Activated CD4-positive, alpha-beta T cell treated with anti-CD3 and anti-CD28 coated beads, Interleukin-2, Interleukin-4, amounts not matched to agents 100 ng/mL and 50 ng/mL, durations not matched to agents 16 hours and 8 hours (primary cell): ENCODE results near the gene MED9.
"Not testable (repeated sequence)": the region's sequence is repeated elsewhere in the genome, so short reads cannot be mapped to it uniquely, and the experiment has no call there.

Experiments used
- DNase-seq: peaks from one replicate; pipeline ENCODE4 v3.0.0-alpha.2; 2020; ENCODE audit warnings: low spot score

Gene MED9, protein sequence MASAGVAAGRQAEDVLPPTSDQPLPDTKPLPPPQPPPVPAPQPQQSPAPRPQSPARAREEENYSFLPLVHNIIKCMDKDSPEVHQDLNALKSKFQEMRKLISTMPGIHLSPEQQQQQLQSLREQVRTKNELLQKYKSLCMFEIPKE

DNA sequence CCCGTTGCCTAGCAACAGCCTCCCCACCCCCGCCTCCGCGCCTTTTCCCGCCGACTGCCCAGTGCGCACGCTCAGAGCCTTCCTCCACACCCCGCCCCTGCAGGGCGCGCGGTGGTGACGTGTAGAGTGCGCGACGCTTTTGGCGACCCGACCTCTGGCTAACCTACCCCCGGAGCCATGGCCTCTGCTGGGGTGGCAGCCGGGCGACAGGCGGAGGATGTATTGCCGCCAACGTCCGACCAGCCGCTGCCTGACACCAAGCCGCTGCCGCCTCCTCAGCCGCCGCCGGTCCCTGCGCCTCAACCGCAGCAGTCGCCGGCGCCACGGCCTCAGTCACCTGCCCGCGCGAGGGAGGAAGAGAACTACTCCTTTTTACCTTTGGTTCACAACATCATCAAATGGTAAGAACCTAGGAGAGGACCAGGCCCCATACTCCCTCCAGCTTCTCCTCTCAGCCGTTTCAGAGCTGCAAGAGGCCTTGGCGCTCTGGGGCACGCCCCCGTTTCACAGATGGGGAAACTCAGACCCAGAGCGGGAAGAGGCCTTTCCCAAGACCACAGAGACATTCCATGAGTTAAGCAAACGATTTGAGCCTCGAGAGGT lies at the start of gene MED9:
MED9 (plus strand) TSS at position 136 of the 603 bp plus-strand sequence; CDS start at position 178, 42 bp downstream.
- DNase-seq, result peak; percentile 95

DNA sequence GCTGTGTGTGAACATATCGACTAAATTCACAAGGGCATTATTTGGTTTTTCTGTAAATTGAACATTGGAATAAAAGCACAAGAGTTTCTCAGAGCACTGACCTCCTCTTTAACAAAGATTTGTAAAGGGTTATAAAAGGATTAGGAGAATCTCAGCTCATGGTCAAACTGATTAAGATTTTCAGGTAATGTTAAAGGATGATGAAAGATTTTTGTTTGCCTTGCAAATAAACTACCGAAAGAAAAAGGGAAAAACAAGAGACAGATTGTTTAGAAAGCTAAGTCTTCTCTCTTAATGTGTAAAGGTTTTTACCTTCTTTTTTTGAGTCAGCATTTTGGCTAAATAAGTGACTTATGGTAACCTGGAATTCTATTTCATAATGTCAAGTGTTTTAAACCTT lies 47.6 kb upstream of the MED9 start:
- no peak for DNase-seq

DNA sequence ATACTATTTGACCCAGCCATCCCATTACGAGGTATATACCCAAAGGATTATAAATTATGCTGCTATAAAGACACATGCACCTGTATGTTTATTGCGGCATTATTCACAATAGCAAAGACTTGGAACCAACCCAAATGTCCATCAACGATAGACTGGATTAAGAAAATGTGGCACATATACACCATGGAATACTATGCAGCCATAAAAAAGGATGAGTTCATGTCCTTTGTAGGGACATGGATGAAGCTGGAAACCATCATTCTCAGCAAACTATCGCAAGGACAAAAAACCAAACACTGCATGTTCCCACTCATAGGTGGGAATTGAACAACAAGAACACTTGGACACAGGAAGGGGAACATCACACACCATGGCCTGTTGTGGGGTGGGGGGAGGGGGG lies 45.9 kb upstream of the MED9 start:
- DNase-seq, result not testable (repeated sequence)

DNA sequence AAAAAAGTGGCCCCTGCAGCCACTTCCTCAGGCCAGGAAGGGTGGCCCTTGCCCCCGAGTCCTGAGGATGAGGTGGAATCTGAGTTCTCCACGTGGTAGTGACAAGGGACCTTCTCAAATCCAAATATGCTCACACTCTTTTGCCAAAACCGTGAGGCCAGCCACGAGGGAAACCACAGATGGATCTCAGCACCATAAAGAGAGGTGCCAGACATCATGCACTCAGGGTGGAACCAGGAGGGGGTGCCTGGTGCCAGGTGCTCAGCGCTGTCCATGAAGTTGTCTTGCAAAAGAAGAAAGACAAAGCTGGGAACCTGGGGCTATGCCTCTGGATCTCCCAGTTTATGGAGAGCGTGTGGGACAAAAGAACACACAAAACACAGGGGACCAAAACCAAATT lies 45.2 kb upstream of the MED9 start:
- no peak for DNase-seq

DNA sequence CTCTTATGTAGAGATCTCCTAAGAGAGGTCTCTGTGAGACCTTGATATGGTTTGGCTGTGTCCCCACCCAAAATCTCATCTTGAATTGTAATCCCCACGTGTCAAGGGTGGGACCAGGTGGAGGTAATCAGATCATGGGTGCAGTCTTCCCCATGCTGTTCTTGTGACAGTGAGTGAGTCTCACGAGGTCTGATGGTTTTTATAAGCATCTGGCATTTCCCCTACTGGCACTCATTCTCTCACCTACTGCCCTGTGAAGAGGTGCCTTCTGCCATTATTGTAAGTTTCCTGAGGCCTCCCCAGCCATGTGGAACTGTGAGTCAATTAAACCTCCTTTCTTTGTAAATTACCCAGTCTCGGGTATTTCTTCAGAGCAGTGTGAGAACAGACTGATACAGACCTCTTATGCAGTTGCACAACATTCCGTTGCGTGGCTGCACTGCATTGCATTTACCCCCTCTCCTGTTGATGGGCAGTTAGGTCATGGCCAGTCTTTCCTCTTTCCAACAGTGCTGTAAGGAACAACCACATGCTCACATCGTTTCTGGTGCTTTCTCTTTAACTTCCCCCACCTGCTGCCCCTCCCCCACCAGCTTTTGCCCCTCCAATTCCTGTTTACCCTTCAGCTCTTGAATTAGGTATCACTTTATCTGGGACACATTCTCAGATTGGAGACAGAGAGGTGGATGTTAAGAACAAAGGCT lies 43.6 kb upstream of the MED9 start:
- no peak for DNase-seq

DNA sequence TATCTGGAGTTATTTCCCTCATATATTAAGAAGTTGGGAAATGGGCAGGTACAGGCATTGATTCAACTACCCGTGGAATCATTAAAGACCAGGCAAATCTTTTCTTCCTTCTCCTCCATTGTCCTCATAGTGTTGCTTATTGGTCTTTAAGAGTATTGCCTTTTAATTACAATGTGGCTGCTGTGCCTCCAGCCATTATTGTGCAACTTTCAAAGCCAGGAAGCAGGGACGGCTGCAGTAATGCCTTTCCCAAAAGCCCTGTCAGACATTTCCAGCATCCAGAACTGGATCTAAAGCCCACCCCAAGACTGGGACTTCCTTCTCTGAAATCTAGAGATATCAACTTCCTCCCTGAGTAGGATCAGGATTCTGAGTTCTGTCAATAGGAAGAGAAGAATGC lies 42.3 kb upstream of the MED9 start:
- DNase-seq, result no peak

DNA sequence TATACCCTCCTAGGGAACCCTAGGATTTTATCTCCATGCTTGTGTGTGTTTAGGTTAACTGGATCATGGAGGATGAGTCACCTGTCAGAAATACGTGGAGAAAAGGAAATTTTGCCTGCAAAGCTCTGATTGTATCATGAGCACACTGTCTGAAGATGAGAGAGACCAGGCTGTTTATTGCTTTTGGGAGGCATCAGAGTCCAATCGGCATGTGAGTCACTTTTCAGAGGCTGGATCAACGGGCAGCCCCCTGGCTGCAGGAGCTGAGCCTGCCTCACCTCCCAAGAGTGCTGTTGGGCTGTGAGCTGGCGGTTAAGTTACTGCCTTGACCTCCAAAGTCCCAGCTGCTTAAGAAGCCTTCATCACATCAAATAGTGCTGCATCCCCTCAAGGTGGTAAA lies 41.5 kb upstream of the MED9 start:
- no peak for DNase-seq

DNA sequence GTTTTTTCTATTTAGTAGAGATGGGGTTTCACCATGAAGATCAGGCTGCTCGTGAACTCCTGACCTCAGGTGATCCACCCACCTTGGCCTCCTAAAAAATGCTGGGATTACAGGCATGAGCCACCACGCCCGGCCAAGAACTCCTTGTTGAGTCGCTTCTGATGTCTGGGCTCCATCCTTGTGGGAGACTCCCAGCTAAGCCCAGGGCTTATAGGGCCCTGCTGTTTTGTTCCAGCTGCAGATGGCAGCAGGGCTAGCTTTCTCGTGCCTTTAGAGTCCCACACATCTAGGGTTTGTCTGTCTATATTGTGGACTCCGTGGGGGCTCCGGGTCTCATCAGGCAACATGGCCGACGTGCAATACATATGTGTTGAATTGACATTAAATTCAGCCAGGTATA lies 39.3 kb upstream of the MED9 start:
- no peak for DNase-seq

DNA sequence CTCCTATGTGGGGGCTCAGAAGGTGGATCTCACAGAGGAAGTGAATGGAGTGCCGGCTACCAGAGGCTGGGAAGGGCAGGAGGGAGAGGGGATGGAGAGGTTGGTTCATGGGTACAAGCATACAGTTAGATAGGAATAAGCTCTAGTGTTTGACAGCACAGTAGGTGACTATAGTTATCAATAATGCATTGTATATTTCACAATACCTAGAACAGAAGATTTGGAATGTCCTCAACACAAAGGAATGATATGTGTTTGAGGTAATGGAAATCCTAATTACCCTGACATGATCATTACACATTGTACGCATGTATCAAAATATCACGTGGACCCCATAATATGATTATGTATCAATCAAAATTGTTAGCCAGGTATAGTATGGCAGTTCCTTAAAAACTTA lies 38.9 kb upstream of the MED9 start:
- DNase-seq, result no peak

DNA sequence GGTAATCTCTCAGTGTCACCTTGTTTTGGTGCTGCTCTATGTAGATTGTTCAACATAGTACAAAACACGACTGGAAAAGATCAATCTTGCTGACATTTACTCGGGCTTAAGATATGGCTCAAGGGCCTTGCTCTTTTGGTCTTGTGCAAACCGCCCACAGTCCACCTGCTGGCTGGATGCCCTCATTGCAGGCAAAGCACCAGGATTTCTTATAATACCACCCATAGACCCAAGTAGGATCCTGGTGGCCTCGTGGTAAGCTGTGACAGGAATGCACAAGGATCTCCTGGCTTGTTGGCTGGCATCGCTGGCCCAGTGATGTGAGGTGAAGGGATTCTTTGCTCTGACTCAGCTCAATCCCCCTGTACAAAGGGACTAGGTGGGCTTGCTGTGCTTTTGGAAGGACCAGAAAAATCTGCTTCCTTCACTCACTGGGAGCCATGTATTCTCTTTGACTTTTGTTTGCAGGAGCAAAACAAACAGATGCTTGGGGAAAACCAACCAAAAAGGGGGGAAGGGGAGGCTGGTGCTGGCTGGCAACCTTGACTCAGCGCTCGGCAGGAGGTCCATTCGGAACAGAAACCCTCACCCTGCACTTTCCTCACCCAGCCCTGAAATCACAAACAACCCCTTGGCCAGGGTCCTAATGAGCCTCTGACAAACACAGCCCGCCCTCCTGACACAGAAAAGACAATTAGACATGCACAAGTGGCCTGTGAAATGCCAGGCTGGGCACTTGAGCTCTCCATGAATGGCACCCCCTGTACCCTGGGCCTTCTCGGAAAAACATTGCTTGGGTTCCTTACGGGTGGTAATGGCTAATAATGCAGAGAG lies 36.6 kb upstream of the MED9 start:
- peak; percentile 75 for DNase-seq

DNA sequence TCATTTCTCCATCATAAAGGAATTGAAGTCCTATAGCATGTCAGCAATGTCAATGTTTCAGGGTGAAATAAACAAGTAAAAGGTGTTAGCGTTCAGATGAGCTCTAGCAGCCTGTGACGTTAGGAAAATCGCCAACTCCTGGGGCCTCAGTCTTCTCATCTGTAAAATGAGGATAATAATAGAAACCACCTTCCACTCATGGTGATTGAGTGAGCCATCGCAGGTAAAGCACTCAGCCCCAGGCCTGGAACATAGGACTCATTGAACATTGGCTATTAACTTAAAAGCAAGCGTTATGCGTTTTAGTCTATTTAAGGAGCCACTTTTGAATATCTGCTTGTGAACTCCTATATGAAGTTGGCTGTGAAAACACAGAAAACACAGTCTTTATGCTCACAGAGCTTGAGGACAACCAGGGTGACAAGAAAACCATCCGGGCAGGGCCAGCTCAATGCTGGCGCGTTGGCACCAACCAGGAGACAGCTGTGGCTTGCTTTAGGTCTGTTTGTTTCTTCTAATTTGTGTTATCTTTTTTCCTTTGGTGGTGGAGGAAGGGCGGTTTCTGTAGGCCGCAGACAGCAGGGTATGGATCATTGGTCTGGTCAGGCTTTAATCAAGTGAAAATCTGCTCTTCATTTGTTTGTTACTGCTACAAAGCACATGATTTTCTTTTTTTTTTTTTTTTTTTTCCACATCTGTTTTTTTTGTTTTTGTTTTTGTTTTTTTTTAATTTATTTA lies 35.7 kb upstream of the MED9 start:
- DNase-seq, result no peak

DNA sequence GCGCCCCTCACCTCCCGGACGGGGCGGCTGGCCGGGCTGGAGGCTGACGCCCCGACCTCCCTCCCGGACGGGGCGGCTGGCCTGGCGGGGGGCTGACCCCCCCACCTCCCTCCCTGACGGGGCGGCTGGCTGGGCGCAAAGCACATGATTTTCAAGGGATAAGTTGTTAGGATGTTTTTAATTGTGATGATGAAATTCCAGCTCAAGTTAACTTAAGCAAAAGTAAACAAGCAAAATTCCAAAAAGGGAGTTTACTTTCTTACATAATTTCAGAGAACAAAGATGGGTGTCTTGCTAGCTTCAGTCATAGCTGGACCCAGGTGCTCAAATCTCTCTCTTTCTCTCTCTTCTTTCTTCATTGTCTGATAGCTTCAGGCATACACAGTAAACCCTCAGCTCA lies 33.6 kb upstream of the MED9 start:
- no peak for DNase-seq

DNA sequence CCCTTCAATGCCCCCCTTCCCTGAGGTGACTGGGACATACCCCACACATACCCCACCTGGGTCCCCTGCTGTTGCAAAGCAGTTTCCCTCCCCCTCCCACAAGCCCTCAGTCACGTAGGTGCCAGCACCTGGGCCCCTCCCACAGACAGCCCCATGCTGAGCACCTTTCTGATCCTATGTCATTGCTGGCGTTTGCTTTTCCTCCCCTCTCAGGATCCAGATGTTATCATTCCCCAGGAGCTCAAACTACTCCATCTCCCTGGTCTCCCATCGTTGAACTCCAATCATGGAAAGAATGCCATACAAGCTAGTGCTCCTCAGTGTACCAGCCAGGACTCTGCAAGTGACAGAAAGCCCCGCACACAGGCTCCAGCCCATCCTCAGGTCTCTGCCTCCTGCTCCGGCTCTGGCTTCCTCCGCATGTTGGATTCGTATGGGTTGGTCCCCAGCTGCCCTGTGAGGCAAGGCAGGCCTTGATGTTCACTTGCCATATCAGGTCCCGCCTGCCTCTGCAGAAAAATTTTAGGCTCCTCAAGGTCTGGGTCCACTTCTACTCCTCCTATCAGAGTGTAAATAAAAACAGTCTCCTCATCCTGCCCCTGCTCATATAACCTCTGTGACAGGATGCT lies 31.4 kb upstream of the MED9 start:
- no peak for DNase-seq

DNA sequence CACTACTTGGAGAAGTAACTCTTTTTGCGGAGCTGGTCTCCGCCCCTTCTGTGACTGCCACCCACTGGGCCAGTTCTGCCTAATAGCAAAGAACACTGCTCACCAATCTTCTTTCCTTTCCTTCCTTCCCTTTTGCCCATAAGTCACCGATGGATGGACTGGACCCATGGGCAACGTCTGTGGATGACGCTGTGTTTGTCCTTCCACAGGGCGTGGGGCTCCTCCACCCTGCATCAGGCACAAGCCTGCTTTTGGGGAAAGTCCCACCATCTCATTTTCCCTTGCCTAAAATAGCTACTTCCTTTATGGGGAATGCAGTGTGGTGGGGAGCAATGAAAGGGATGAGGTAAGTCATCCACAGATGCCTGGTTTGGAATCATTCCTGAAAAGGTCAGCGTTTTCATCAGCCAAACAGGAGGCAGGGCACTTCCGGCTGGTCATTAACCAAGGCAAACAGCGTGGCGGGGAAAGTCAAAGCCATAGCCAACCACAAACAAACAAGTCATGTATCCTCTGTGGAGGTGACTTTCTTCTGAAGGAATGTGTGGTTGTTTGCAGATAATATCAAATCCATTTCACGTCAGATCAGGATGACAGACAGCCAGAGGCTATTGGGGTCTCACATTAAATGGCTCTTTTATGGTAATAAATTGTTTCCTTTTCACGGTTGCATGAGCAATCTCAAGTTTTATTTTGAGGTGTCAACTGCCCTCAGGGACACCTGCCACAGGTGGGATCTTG lies 30.7 kb upstream of the MED9 start:
- DNase-seq, result no peak

DNA sequence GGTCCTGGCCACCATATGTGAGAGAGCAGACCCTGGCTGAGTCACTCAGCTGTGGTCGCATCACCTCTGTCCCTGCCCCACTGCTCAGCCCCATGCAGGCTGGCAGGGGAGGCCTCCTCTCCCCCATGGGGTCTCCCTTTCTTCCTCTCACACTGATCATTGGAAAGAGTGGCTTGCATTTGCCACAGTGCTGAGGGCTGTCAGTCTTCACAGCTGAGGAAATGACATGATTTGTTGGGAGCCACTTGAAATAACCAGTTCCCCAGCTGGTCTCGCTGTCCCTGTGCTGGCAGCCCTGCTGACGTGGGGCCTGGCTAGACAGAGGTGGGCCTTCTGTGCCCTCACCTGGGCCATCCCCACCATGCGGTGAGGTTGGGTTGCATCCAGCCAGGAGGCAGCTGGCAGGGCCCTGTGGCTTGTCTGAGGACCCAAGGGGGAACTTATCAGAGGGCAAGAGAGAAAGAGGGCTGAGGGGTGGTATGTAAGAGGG lies 30.1 kb upstream of the MED9 start:
- no peak for DNase-seq

DNA sequence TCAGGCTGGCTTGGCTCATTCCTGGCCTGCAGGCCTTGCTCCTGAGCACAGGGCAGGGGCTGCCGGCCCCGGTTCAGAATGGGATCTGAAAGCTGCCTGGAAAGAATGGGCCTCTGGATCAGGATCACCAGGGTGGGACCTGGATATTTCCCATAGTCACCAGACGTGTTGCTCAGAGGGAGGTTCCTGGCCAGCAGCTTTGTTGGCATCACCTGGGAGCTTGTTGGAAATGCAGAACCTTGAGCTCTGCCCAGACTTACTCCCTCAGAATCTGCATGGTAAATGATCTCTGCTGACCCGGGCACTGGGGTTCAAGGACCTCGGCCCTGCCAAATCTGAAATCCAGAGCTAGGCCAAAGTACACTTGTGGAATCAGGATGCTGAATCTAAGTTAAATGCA lies 29.5 kb upstream of the MED9 start:
- no peak for DNase-seq

DNA sequence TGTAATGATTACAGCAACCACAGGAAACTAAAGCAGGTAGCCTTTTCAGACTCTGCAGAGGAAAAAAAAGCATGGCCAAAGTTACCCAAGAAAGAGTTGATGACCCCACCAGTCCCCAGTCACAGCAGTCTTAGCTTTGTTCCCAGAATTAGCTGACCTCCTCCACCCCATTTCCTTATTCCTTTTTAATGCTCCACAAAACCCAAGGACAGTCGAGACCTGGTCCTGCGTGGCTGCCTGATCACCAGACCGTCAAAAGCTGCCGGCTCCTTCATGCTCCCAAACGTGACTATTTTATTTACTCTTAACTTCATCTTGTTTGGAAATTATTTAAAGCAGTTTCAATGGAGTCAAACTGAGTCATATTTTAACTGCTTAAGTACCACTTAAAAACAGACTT lies 28.7 kb upstream of the MED9 start:
- DNase-seq, result no peak

DNA sequence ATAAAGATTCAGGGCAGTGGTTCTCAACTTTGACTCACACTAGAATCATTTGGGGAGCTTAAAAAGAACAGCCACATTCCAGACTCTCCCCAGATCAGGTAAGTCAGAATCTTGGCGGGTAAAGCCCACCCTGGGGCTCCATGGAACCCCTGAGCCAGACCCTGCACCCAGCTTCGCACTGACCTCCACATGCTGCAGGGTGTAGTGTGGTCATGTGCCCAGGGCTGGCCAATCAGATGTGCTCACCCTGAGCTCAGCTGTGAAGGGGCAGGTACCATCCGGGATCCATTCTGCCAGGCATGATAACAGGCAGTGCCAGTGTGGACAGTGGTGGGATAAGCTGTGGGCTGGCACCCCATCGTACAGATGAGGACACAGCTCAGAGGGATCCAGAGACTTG lies 28.1 kb upstream of the MED9 start:
- DNase-seq, result no peak

DNA sequence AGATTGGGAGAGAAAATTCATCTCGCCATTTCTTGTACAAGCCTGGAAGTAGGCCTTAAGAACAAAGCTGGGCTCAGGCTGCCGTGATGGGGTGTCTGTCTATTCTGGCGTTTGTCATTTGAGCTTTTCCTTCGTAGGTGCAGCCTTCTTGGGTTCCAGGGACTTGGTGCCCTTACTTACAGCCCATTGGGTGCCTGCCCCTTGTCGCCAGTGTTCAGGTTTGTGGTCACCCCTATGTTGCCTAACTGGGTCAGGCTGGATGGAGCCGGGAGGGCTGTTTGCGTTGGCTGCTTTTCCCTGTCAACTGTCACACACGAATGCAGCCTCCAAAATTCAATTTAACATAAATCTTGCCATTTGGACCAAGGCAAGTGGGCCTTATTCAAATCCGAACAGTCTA lies 23.7 kb upstream of the MED9 start:
- DNase-seq, result no peak

DNA sequence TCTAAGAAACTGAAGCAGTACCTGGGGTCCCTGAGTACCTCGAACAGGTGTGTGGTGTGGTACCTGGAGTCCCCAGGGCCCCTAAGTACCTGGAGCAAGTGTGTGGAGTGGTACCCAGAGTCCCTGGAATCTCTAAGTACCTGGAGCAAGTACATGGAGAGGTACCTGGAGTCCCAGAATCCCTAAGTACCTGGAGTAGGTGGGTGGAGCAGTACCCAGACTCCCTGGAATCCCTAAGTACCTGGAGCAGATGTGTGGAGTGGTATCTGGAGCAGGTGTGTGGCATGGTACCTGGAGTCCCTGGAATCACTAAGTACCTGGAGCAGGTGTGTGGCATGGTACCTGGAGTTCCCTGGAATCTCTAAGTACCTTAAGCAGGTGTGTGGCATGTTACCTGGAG lies 22.5 kb upstream of the MED9 start:
- DNase-seq, result no peak

DNA sequence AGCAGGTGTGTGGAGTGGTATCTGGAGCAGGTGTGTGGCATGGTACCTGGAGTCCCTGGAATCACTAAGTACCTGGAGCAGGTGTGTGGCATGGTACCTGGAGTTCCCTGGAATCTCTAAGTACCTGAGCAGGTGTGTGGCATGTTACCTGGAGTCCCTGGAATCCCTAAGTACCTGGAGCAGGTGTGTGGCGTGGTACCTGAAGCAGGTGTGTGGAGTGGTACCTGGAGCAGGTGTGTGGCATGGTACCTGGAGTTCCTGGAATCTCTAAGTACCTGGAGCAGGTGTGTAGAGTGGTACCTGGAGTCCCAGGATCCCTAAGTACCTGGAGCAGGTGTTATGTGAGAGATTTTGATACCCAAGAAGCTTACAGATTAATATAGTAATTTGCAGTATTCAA lies 22.1 kb upstream of the MED9 start:
- not testable (repeated sequence) for DNase-seq
